ENCODE data around the gene FNDC3B.

GRCh38 chr3:172407872-172408271 lies 368.5 kb downstream of the FNDC3B start:
- TF ChIP-seq CTCF (IDR thresholded peaks at IDR 0.05) (no peak), POLR2AphosphoS5 (IDR thresholded peaks at IDR 0.05) (no peak), EP300 (IDR thresholded peaks at IDR 0.05) (no peak), POLR2A (IDR thresholded peaks at IDR 0.05; ENCODE audit: low read depth) (no peak)

Measured in esophagus muscularis mucosa (tissue), 4 donors.